ENCODE results near the gene ZC3H11A. TPM values are rescaled to one million over a fixed set of nuclear protein-coding genes. Genes with fewer than 3 reads are reported as not detected.

ZC3H11A gene
- total RNA-seq, 1 experiment from 2014 or later, result 66.7 TPM

DNA sequence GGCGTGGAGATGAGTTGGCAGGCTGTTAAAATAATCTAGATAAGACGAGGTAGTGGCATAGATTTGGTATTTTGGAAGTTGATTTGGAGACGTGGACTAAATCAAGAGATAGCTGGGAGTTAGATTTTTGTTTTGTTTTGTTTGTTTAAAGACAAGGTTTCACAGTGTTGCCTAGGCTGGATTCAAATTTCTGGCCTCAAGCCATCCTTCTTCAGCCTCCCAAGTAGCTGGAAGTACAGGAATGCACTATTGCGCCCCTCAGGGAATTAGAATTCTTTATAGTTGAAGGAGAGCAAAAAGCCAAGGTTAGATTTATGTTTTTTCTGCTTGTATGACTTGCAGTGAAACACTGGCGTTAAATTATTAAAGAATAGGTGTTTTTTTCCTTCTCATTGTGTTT, 43.7 kb downstream of the ZC3H11A start:
- no peaks in the 10 kb centered on the region for H3K27me3 Mint-ChIP-seq (ENCODE audit: insufficient read depth, unreplicated experiment)
- peaks cover 96% of the 10 kb centered on the region for H3K36me3 Mint-ChIP-seq (ENCODE audit: insufficient read depth, unreplicated experiment)
- peak overlapping the region; percentile 75 for H3K27ac Mint-ChIP-seq (ENCODE audit: unreplicated experiment)
- ChIA-PET CTCF (no interaction called here), POLR2A (no interaction called here)
- no peak for DNase-seq
- Histone ChIP-seq H3K4me3 (ENCODE audit: low read depth, low read length) (no peak overlapping the region), H3K27me3 (replicated peaks; ENCODE audit: control insufficient read depth, insufficient read depth, low read length) (no peaks in the 10 kb centered on the region), H3K9me3 (no peaks in the 10 kb centered on the region), H3K36me3 (ENCODE audit: control insufficient read depth, insufficient read depth, low read length) (peaks cover 1% of the 10 kb centered on the region), H3K4me1 (no peaks in the 10 kb centered on the region)
- TF ChIP-seq, protein P1, sequence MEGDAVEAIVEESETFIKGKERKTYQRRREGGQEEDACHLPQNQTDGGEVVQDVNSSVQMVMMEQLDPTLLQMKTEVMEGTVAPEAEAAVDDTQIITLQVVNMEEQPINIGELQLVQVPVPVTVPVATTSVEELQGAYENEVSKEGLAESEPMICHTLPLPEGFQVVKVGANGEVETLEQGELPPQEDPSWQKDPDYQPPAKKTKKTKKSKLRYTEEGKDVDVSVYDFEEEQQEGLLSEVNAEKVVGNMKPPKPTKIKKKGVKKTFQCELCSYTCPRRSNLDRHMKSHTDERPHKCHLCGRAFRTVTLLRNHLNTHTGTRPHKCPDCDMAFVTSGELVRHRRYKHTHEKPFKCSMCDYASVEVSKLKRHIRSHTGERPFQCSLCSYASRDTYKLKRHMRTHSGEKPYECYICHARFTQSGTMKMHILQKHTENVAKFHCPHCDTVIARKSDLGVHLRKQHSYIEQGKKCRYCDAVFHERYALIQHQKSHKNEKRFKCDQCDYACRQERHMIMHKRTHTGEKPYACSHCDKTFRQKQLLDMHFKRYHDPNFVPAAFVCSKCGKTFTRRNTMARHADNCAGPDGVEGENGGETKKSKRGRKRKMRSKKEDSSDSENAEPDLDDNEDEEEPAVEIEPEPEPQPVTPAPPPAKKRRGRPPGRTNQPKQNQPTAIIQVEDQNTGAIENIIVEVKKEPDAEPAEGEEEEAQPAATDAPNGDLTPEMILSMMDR (IDR thresholded peaks at IDR 0.05; ENCODE audit: insufficient read depth in 1 of 2, low read depth in 1 of 2, low read length in 1 of 2, severe bottlenecking in 1 of 2, unreplicated experiment in 1 of 2), result no peak
- BruUV-seq (replicated peaks), result no TSS peak
- H3K4me1 Mint-ChIP-seq (ENCODE audit: low read depth, unreplicated experiment), result no peaks in the 10 kb centered on the region
- H3K4me3 Mint-ChIP-seq (ENCODE audit: unreplicated experiment), result no peak overlapping the region
- H3K9me3 Mint-ChIP-seq (ENCODE audit: unreplicated experiment), result no peaks in the 10 kb centered on the region
- intact Hi-C loops (cut with micrococcal nuclease; ENCODE audit: unreplicated experiment), result no loop called here

DNA sequence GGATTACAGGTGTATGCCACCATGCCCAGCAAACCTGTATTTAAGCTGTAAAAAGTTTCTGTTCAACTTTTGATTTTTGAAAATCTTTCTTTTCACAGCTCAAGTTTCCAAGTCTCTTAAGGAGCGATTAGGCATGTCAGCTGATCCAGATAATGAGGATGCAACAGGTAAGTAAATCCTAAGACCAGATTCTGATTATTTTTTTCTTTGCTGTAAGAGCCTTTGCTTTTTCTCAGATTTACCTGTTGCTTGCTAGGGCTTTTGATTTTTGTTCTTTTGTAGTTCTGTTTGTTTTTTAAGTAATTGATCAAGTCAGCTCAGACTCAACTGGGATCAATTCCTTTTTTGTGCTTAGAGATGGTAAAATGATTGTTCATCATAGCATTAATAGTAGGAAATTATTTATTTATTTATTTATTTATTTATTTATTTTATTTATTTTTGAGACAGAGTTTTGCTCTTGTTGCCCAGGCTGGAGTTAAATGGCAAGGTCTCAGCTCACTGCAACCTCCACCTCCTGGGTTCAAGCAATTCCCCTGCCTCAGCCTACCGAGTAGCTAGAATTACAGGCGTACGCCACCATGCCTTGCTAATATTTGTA, 44.9 kb downstream of the ZC3H11A start:
- no peaks in the 10 kb centered on the region for H3K27me3 Mint-ChIP-seq (ENCODE audit: insufficient read depth, unreplicated experiment)
- no peak overlapping the region for H3K27ac Mint-ChIP-seq (ENCODE audit: unreplicated experiment)
- Histone ChIP-seq H3K27me3 (replicated peaks; ENCODE audit: control insufficient read depth, insufficient read depth, low read length) (no peaks in the 10 kb centered on the region; the same call in 1 of the 2 replicates), H3K9me3 (no peaks in the 10 kb centered on the region), H3K36me3 (ENCODE audit: control insufficient read depth, insufficient read depth, low read length) (peaks cover 1% of the 10 kb centered on the region), H3K4me1 (no peaks in the 10 kb centered on the region), H3K4me3 (ENCODE audit: low read depth, low read length) (no peak overlapping the region)
- no peak overlapping the region for H3K4me3 Mint-ChIP-seq (ENCODE audit: unreplicated experiment)
- TF ChIP-seq, protein P1 (IDR thresholded peaks at IDR 0.05; ENCODE audit: insufficient read depth in 1 of 2, low read depth in 1 of 2, low read length in 1 of 2, severe bottlenecking in 1 of 2, unreplicated experiment in 1 of 2), result no peak
- H3K9me3 Mint-ChIP-seq (ENCODE audit: unreplicated experiment), result no peaks in the 10 kb centered on the region
- intact Hi-C loops (cut with micrococcal nuclease; ENCODE audit: unreplicated experiment), result no loop called here
- POLR2A ChIA-PET, result no interaction called here
- CTCF ChIA-PET, result no interaction called here
- no peaks in the 10 kb centered on the region for H3K4me1 Mint-ChIP-seq (ENCODE audit: low read depth, unreplicated experiment)
- BruUV-seq (replicated peaks), result no TSS peak
- DNase-seq, result no peak
- H3K36me3 Mint-ChIP-seq (ENCODE audit: insufficient read depth, unreplicated experiment), result peaks cover 95% of the 10 kb centered on the region

DNA sequence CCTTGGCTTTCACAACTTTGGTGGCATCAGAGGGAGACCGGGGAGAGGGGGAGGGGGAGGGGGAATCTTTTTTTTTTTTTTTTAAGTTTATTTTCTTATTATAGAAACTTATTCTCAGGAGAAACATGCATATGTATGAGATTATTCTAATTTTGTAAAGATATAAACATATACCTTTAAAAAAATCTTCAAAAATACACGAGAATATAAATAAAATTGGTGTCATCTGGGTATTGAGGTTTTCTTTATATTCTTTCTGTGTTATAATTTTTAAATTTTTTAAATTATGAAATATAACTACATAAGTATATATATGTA, 47.1 kb downstream of the ZC3H11A start:
- H3K27me3 Mint-ChIP-seq (ENCODE audit: insufficient read depth, unreplicated experiment), result no peaks in the 10 kb centered on the region
- POLR2A ChIA-PET, result no interaction called here
- intact Hi-C loops (cut with micrococcal nuclease; ENCODE audit: unreplicated experiment), result no loop called here

More for the DNA sequence above, 47.1 kb downstream of the ZC3H11A start:
- H3K27ac Mint-ChIP-seq (ENCODE audit: unreplicated experiment), result no peak overlapping the region
- no peaks in the 10 kb centered on the region for H3K4me1 Mint-ChIP-seq (ENCODE audit: low read depth, unreplicated experiment)
- H3K4me3 Mint-ChIP-seq (ENCODE audit: unreplicated experiment), result no peak overlapping the region
- Histone ChIP-seq H3K9me3 (no peaks in the 10 kb centered on the region), H3K27me3 (replicated peaks; ENCODE audit: control insufficient read depth, insufficient read depth, low read length) (no peaks in the 10 kb centered on the region; the same call in 1 of the 2 replicates), H3K4me3 (ENCODE audit: low read depth, low read length) (no peak overlapping the region), H3K4me1 (no peaks in the 10 kb centered on the region), H3K36me3 (ENCODE audit: control insufficient read depth, insufficient read depth, low read length) (peaks cover 3% of the 10 kb centered on the region)
- DNase-seq, result no peak
- peaks cover 96% of the 10 kb centered on the region for H3K36me3 Mint-ChIP-seq (ENCODE audit: insufficient read depth, unreplicated experiment)
- no peaks in the 10 kb centered on the region for H3K9me3 Mint-ChIP-seq (ENCODE audit: unreplicated experiment)
- CTCF ChIA-PET, result no interaction called here
- BruUV-seq (replicated peaks), result no TSS peak
- TF ChIP-seq, protein P1 (IDR thresholded peaks at IDR 0.05; ENCODE audit: insufficient read depth in 1 of 2, low read depth in 1 of 2, low read length in 1 of 2, severe bottlenecking in 1 of 2, unreplicated experiment in 1 of 2), result no peak

All from Caco-2 (cell line).